Measurements from ENCODE around the gene PSMG1. TPM values are rescaled to one million over a fixed set of nuclear protein-coding genes. Genes with fewer than 3 reads are reported as not detected.

The PSMG1 gene
- total and polyA plus RNA-seq, 5 experiments from 2014 or later, result 10.7 to 39.0 (median 27.3) TPM

- no peak for ATAC-seq
- no peak for DNase-seq
- Mint-ChIP-seq H3K27me3 (no peaks in the 10 kb centered on the region), H3K9me3 (no peaks in the 10 kb centered on the region), H3K27ac (peak overlapping the region in 9 of 10 donors; percentile 24 to 81 (median 69)), H3K36me3 (peaks cover 6 to 87% (median 43%) of the 10 kb centered on the region in 3 donors), H3K4me3 (no peak overlapping the region), H3K4me1 (peaks cover 12 to 38% (median 31%) of the 10 kb centered on the region in 4 donors)
- POLR2A ChIA-PET, result interaction anchor here (0.8 kb wide), 1 partner anchor 103 kb away, joined by 3 read pairs; no protein-coding TSS in a partner anchor
Observed at GRCh38 chr21:39209334-39209688, 26.1 kb upstream of the PSMG1 start.

- H3K27me3 Mint-ChIP-seq, result no peaks in the 10 kb centered on the region
- POLR2A ChIA-PET, result interaction anchor here (0.8 kb wide), 1 partner anchor 103 kb away, joined by 3 read pairs; no protein-coding TSS in a partner anchor
- peak overlapping the region in 8 of 10 donors; percentile 0 to 88 (median 70) for H3K27ac Mint-ChIP-seq
- peak overlapping the region in 1 of 10 donors; percentile 3 for H3K4me3 Mint-ChIP-seq
- DNase-seq (peak in 1 of 10 donors; percentile 15), ATAC-seq (no peak)
- H3K4me1 Mint-ChIP-seq, result peaks cover 12 to 38% (median 31%) of the 10 kb centered on the region in 4 donors
- H3K9me3 Mint-ChIP-seq, result no peaks in the 10 kb centered on the region
- peaks cover 6 to 85% (median 40%) of the 10 kb centered on the region in 3 donors for H3K36me3 Mint-ChIP-seq
Observed at GRCh38 chr21:39208624-39209333, 25.5 kb upstream of the PSMG1 start.

GRCh38 chr21:39204134-39204533 is 20.9 kb upstream of the PSMG1 start:
- Mint-ChIP-seq H3K36me3 (peaks cover 6 to 85% (median 32%) of the 10 kb centered on the region in 3 donors), H3K4me1 (peaks cover 4 to 15% (median 7%) of the 10 kb centered on the region in 4 donors), H3K27me3 (no peaks in the 10 kb centered on the region), H3K27ac (no peak overlapping the region), H3K9me3 (no peaks in the 10 kb centered on the region), H3K4me3 (no peak overlapping the region)
- POLR2A ChIA-PET, result interaction anchor here (1.6 kb wide), 1 partner anchor 20 kb away, joined by 4 read pairs; the partner anchor contains the start of gene PSMG1
- DNase-seq (no peak), ATAC-seq (peak in 1 of 2 donors; percentile 30)

GRCh38 chr21:39198800-39199199 is 15.5 kb upstream of the PSMG1 start:
- POLR2A ChIA-PET, result interaction anchor here (2.1 kb wide), 1 partner anchor 15 kb away, joined by 7 read pairs; the partner anchor contains the start of gene PSMG1
- Mint-ChIP-seq H3K36me3 (peaks cover 0 to 89% (median 21%) of the 10 kb centered on the region in 3 donors), H3K27me3 (no peaks in the 10 kb centered on the region), H3K4me3 (no peak overlapping the region), H3K4me1 (peaks cover 10 to 30% (median 19%) of the 10 kb centered on the region in 4 donors), H3K27ac (peak overlapping the region in 2 of 10 donors; percentile 28 to 45), H3K9me3 (no peaks in the 10 kb centered on the region)
- no peak for DNase-seq
- no peak for ATAC-seq

GRCh38 chr21:39197448-39198233 is 14.4 kb upstream of the PSMG1 start:
- peaks cover 0 to 88% (median 16%) of the 10 kb centered on the region in 3 donors for H3K36me3 Mint-ChIP-seq
- H3K27me3 Mint-ChIP-seq, result no peaks in the 10 kb centered on the region
- DNase-seq (no peak), ATAC-seq (no peak)
- H3K4me1 Mint-ChIP-seq, result peaks cover 10 to 30% (median 18%) of the 10 kb centered on the region in 4 donors
- POLR2A ChIA-PET, result interaction anchor here (2.1 kb wide), 1 partner anchor 14 kb away, joined by 7 read pairs; the partner anchor contains the start of gene PSMG1
- no peaks in the 10 kb centered on the region for H3K9me3 Mint-ChIP-seq
- peak overlapping the region in 5 of 10 donors; percentile 23 to 79 (median 28) for H3K27ac Mint-ChIP-seq
- no peak overlapping the region for H3K4me3 Mint-ChIP-seq

GRCh38 chr21:39196838-39197237 is 13.6 kb upstream of the PSMG1 start:
- Mint-ChIP-seq H3K27me3 (no peaks in the 10 kb centered on the region), H3K9me3 (no peaks in the 10 kb centered on the region), H3K4me1 (peaks cover 10 to 30% (median 18%) of the 10 kb centered on the region in 4 donors), H3K27ac (peak overlapping the region in 8 of 10 donors; percentile 3 to 67 (median 26)), H3K36me3 (peaks cover 0 to 88% (median 16%) of the 10 kb centered on the region in 3 donors), H3K4me3 (no peak overlapping the region)
- POLR2A ChIA-PET, result interaction anchor here (2.1 kb wide), 1 partner anchor 13 kb away, joined by 7 read pairs; the partner anchor contains the start of gene PSMG1
- no peak for DNase-seq
- ATAC-seq, result no peak

- POLR2A ChIA-PET, result no interaction called here
- Mint-ChIP-seq H3K4me3 (peak overlapping the region in 2 of 10 donors; percentile 24 to 48), H3K27me3 (no peaks in the 10 kb centered on the region), H3K36me3 (peaks cover 0 to 86% (median 16%) of the 10 kb centered on the region in 3 donors), H3K9me3 (no peaks in the 10 kb centered on the region), H3K27ac (peak overlapping the region in 8 of 10 donors; percentile 3 to 67 (median 33)), H3K4me1 (peaks cover 10 to 30% (median 18%) of the 10 kb centered on the region in 4 donors)
- DNase-seq, result no peak
- ATAC-seq, result no peak
Observed at GRCh38 chr21:39196310-39196709, 13.1 kb upstream of the PSMG1 start.

- peaks cover 13 to 35% (median 22%) of the 10 kb centered on the region in 4 donors for H3K4me1 Mint-ChIP-seq
- ATAC-seq (no peak), DNase-seq (no peak)
- no peaks in the 10 kb centered on the region for H3K27me3 Mint-ChIP-seq
- H3K4me3 Mint-ChIP-seq, result no peak overlapping the region
- H3K27ac Mint-ChIP-seq, result no peak overlapping the region
- H3K36me3 Mint-ChIP-seq, result peaks cover 0 to 61% (median 8%) of the 10 kb centered on the region in 3 donors
- no peaks in the 10 kb centered on the region for H3K9me3 Mint-ChIP-seq
- POLR2A ChIA-PET, result interaction anchor here (0.5 kb wide), 1 partner anchor 177 kb away, joined by 4 read pairs; no protein-coding TSS in a partner anchor
Observed at GRCh38 chr21:39193380-39193779, 10.1 kb upstream of the PSMG1 start.

GRCh38 chr21:39189857-39190604 is 6.8 kb upstream of the PSMG1 start:
- no peak overlapping the region for H3K4me3 Mint-ChIP-seq
- no peak for ATAC-seq
- POLR2A ChIA-PET, result interaction anchor here (1.1 to 1.4 kb wide), 2 partner anchors 122 to 124 kb away, joined by 3 to 4 read pairs; partner anchors contain the start of gene BRWD1

GRCh38 chr21:39188521-39189139 is 5.4 kb upstream of the PSMG1 start:
- DNase-seq, result no peak
- ATAC-seq, result no peak
- Mint-ChIP-seq H3K36me3 (peaks cover 0 to 15% (median 0%) of the 10 kb centered on the region in 3 donors), H3K9me3 (no peaks in the 10 kb centered on the region), H3K27me3 (no peaks in the 10 kb centered on the region), H3K4me3 (no peak overlapping the region), H3K4me1 (peaks cover 6 to 37% (median 25%) of the 10 kb centered on the region in 4 donors), H3K27ac (peak overlapping the region; percentile 7 to 82 (median 47))
- POLR2A ChIA-PET, result no interaction called here

More at GRCh38 chr21:39189857-39190604, 6.8 kb upstream of the PSMG1 start:
- no peaks in the 10 kb centered on the region for H3K9me3 Mint-ChIP-seq
- H3K36me3 Mint-ChIP-seq, result peaks cover 0 to 27% (median 0%) of the 10 kb centered on the region in 3 donors
- H3K27me3 Mint-ChIP-seq, result no peaks in the 10 kb centered on the region
- H3K27ac Mint-ChIP-seq, result peak overlapping the region in 6 of 10 donors; percentile 9 to 69 (median 50)
- DNase-seq, result no peak
- H3K4me1 Mint-ChIP-seq, result peaks cover 5 to 27% (median 17%) of the 10 kb centered on the region in 4 donors

GRCh38 chr21:39187141-39187540 is 3.9 kb upstream of the PSMG1 start:
- DNase-seq, result no peak
- ATAC-seq, result no peak
- Mint-ChIP-seq H3K27me3 (no peaks in the 10 kb centered on the region), H3K27ac (peak overlapping the region in 9 of 10 donors; percentile 1 to 82 (median 53)), H3K4me3 (no peak overlapping the region), H3K4me1 (peaks cover 12 to 44% (median 32%) of the 10 kb centered on the region in 4 donors), H3K9me3 (no peaks in the 10 kb centered on the region), H3K36me3 (peaks cover 0 to 3% (median 0%) of the 10 kb centered on the region in 3 donors)
- POLR2A ChIA-PET, result no interaction called here
